Measurements from ENCODE around the gene HPN. TPM values are rescaled to one million over a fixed set of nuclear protein-coding genes. Genes with fewer than 3 reads are reported as not detected.

HPN gene
- total and polyA plus RNA-seq, 2 of the 13 experiments (the other 11 are each of a cell fraction or from before 2014, with no cell fraction given): 46.7 to 261 TPM

DNA sequence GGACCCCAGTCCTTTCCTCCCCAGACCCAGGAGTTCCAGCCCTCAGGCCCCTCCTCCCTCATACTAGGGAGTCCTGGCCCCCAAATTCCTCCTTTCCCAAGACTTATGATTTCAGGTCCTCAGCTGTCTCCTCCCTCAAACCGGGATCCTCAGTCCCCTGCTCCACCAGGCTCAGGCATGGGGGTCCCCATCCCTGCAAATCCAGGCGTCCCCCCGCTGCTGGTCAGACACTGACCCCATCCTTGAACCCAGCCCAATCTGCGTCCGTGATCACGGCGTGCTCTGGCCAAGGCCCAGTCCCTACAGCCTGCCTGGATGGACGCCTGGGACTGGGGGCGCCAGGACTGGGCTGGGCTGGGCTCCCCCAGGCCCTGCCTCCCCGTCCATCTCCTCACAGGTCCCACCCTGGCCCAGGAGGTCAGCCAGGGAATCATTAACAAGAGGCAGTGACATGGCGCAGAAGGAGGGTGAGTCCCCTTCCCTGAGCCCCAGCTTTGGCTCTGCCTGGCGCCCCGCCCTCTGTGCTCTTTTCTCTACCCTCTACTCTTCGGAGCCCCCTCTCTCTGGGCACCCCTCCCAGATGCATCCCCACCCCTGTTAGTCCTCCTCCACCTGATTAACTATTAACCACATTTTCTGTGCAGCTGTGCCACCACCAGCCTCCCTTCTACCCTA, 672 bp downstream of the HPN start (continued):
- TF ChIP-seq MXI1 (IDR thresholded peaks at IDR 0.05; ENCODE audit: borderline replicate concordance, low read depth, low read length) (peak; percentile 20; the same call in 1 of the 3 replicates), RBM39 (IDR thresholded peaks at IDR 0.05; ENCODE audit: low read depth, low read length, poor library complexity, severe bottlenecking) (peak; percentile 68), RFX3 (CRISPR knock-in tag; IDR thresholded peaks at IDR 0.05) (peak; percentile 9; the same call in 1 of the 2 replicates), POLR2AphosphoS2 (IDR thresholded peaks at IDR 0.05; ENCODE audit: low read depth, low read length) (no peak), PHF8 (CRISPR knock-in tag; IDR thresholded peaks at IDR 0.05) (peak; percentile 52; the same call in 1 of the 2 replicates), ATF1 (CRISPR knock-in tag; IDR thresholded peaks at IDR 0.05) (no peak), ZNF253 (CRISPR knock-in tag; IDR thresholded peaks at IDR 0.05; ENCODE audit: borderline replicate concordance) (no peak), ISX (CRISPR knock-in tag; conservative IDR thresholded peaks at IDR 0.05) (no peak), HNRNPLL (IDR thresholded peaks at IDR 0.05; ENCODE audit: low read depth, low read length, poor library complexity, severe bottlenecking) (no peak), CENPT (CRISPR knock-in tag; IDR thresholded peaks at IDR 0.05; ENCODE audit: low read depth) (no peak), SRSF9 (IDR thresholded peaks at IDR 0.05; ENCODE audit: borderline replicate concordance, insufficient read depth, low read depth, low read length, poor library complexity, severe bottlenecking) (no peak), HOXA9 (CRISPR knock-in tag; IDR thresholded peaks at IDR 0.05; ENCODE audit: borderline replicate concordance) (no peak), ZNF567 (CRISPR knock-in tag; IDR thresholded peaks at IDR 0.05; ENCODE audit: borderline replicate concordance) (peak; percentile 66; the same call in 1 of the 2 replicates), ZNF333 (CRISPR knock-in tag; IDR thresholded peaks at IDR 0.05; ENCODE audit: borderline replicate concordance) (no peak), TSC22D2 (CRISPR knock-in tag; IDR thresholded peaks at IDR 0.05; ENCODE audit: borderline replicate concordance) (no peak), MAF1 (CRISPR knock-in tag; IDR thresholded peaks at IDR 0.05; ENCODE audit: borderline replicate concordance) (no peak), ZNF546 (CRISPR knock-in tag; conservative IDR thresholded peaks at IDR 0.05) (no peak), ZNF121 (CRISPR knock-in tag; IDR thresholded peaks at IDR 0.05) (no peak)
- TF ChIP-seq, protein P1, sequence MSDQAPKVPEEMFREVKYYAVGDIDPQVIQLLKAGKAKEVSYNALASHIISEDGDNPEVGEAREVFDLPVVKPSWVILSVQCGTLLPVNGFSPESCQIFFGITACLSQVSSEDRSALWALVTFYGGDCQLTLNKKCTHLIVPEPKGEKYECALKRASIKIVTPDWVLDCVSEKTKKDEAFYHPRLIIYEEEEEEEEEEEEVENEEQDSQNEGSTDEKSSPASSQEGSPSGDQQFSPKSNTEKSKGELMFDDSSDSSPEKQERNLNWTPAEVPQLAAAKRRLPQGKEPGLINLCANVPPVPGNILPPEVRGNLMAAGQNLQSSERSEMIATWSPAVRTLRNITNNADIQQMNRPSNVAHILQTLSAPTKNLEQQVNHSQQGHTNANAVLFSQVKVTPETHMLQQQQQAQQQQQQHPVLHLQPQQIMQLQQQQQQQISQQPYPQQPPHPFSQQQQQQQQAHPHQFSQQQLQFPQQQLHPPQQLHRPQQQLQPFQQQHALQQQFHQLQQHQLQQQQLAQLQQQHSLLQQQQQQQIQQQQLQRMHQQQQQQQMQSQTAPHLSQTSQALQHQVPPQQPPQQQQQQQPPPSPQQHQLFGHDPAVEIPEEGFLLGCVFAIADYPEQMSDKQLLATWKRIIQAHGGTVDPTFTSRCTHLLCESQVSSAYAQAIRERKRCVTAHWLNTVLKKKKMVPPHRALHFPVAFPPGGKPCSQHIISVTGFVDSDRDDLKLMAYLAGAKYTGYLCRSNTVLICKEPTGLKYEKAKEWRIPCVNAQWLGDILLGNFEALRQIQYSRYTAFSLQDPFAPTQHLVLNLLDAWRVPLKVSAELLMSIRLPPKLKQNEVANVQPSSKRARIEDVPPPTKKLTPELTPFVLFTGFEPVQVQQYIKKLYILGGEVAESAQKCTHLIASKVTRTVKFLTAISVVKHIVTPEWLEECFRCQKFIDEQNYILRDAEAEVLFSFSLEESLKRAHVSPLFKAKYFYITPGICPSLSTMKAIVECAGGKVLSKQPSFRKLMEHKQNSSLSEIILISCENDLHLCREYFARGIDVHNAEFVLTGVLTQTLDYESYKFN (CRISPR knock-in tag; conservative IDR thresholded peaks at IDR 0.05): 0 out of 2 replicates have a peak, but pooled peaks have one; percentile 32
- TF ChIP-seq, protein P2, sequence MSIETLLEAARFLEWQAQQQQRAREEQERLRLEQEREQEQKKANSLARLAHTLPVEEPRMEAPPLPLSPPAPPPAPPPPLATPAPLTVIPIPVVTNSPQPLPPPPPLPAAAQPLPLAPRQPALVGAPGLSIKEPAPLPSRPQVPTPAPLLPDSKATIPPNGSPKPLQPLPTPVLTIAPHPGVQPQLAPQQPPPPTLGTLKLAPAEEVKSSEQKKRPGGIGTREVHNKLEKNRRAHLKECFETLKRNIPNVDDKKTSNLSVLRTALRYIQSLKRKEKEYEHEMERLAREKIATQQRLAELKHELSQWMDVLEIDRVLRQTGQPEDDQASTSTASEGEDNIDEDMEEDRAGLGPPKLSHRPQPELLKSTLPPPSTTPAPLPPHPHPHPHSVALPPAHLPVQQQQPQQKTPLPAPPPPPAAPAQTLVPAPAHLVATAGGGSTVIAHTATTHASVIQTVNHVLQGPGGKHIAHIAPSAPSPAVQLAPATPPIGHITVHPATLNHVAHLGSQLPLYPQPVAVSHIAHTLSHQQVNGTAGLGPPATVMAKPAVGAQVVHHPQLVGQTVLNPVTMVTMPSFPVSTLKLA (IDR thresholded peaks at IDR 0.05): no peak
- TF ChIP-seq, protein P3, sequence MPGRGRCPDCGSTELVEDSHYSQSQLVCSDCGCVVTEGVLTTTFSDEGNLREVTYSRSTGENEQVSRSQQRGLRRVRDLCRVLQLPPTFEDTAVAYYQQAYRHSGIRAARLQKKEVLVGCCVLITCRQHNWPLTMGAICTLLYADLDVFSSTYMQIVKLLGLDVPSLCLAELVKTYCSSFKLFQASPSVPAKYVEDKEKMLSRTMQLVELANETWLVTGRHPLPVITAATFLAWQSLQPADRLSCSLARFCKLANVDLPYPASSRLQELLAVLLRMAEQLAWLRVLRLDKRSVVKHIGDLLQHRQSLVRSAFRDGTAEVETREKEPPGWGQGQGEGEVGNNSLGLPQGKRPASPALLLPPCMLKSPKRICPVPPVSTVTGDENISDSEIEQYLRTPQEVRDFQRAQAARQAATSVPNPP (CRISPR knock-in tag; IDR thresholded peaks at IDR 0.05): no peak
- TF ChIP-seq, protein P4, sequence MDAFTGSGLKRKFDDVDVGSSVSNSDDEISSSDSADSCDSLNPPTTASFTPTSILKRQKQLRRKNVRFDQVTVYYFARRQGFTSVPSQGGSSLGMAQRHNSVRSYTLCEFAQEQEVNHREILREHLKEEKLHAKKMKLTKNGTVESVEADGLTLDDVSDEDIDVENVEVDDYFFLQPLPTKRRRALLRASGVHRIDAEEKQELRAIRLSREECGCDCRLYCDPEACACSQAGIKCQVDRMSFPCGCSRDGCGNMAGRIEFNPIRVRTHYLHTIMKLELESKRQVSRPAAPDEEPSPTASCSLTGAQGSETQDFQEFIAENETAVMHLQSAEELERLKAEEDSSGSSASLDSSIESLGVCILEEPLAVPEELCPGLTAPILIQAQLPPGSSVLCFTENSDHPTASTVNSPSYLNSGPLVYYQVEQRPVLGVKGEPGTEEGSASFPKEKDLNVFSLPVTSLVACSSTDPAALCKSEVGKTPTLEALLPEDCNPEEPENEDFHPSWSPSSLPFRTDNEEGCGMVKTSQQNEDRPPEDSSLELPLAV (CRISPR knock-in tag; conservative IDR thresholded peaks at IDR 0.05; ENCODE audit: low read depth): no peak
